ENCODE data around the gene AGO4.

Gene AGO4

GRCh38 chr1:35893051-35893879, 85.4 kb downstream of the AGO4 start:
- no peak overlapping the region for H3K27ac ChIP-seq
- POLR2A ChIA-PET (ENCODE audit: low non-redundant PET): no interaction called here
- DNase-seq (ENCODE audit: low spot score): no peak
- CTCF ChIA-PET: no interaction called here
- no peak for TF ChIP-seq CTCF (conservative IDR thresholded peaks at IDR 0.05; ENCODE audit: low read depth)

- DNase-seq (ENCODE audit: low spot score): no peak
- POLR2A ChIA-PET (ENCODE audit: low non-redundant PET): no interaction called here
- TF ChIP-seq CTCF (conservative IDR thresholded peaks at IDR 0.05; ENCODE audit: low read depth): no peak
- CTCF ChIA-PET: interaction anchor here (1.4 kb wide), 1 partner anchor 11 kb away, joined by 3 read pairs; the partner anchor contains the start of gene AGO1
- no peak overlapping the region for H3K27ac ChIP-seq
Observed at GRCh38 chr1:35894183-35894582, 86.4 kb downstream of the AGO4 start.

GRCh38 chr1:35894656-35895055, 86.8 kb downstream of the AGO4 start:
- CTCF ChIA-PET: interaction anchor here (1.4 kb wide), 1 partner anchor 12 kb away, joined by 3 read pairs; the partner anchor contains the start of gene AGO1

GRCh38 chr1:35899941-35900340, 92.1 kb downstream of the AGO4 start:
- POLR2A ChIA-PET (ENCODE audit: low non-redundant PET): interaction anchor here (0.6 kb wide), 1 partner anchor 120 kb away, joined by 3 read pairs; no protein-coding TSS in a partner anchor

More at GRCh38 chr1:35894656-35895055, 86.8 kb downstream of the AGO4 start:
- TF ChIP-seq CTCF (conservative IDR thresholded peaks at IDR 0.05; ENCODE audit: low read depth): no peak
- POLR2A ChIA-PET (ENCODE audit: low non-redundant PET): no interaction called here
- H3K27ac ChIP-seq: no peak overlapping the region
- DNase-seq (ENCODE audit: low spot score): no peak

GRCh38 chr1:35901235-35901634, 93.4 kb downstream of the AGO4 start:
- ChIA-PET CTCF (interaction anchor here (0.5 kb wide), 1 partner anchor 264 kb away, joined by 3 read pairs; no protein-coding TSS in a partner anchor), POLR2A (ENCODE audit: low non-redundant PET) (no interaction called here)
- H3K27ac ChIP-seq: no peak overlapping the region
- TF ChIP-seq CTCF (conservative IDR thresholded peaks at IDR 0.05; ENCODE audit: low read depth): no peak
- no peak for DNase-seq (ENCODE audit: low spot score)

More at GRCh38 chr1:35899941-35900340, 92.1 kb downstream of the AGO4 start:
- DNase-seq (ENCODE audit: low spot score): no peak
- H3K27ac ChIP-seq: no peak overlapping the region
- TF ChIP-seq CTCF (conservative IDR thresholded peaks at IDR 0.05; ENCODE audit: low read depth): no peak
- CTCF ChIA-PET: interaction anchor here (0.5 kb wide), 1 partner anchor 780 kb away, joined by 3 read pairs; no protein-coding TSS in a partner anchor

GRCh38 chr1:35902671-35903070, 94.9 kb downstream of the AGO4 start:
- ChIA-PET CTCF (interaction anchor here (0.6 kb wide), 1 partner anchor 1347 kb away, joined by 3 read pairs; no protein-coding TSS in a partner anchor), POLR2A (ENCODE audit: low non-redundant PET) (no interaction called here)

More at GRCh38 chr1:35902671-35903070, 94.9 kb downstream of the AGO4 start:
- no peak for TF ChIP-seq CTCF (conservative IDR thresholded peaks at IDR 0.05; ENCODE audit: low read depth)
- no peak overlapping the region for H3K27ac ChIP-seq
- DNase-seq (ENCODE audit: low spot score): no peak

All from RWPE1 (cell line).